HEK293T (cell line): ENCODE results near the gene TRIM28.
"Not testable (repeated sequence)": the region's sequence is repeated elsewhere in the genome, so short reads cannot be mapped to it uniquely, and the experiment has no call there.

ENCODE experiments used
- CTCF ChIA-PET: fragments of 350-600 bp; formaldehyde crosslinking; extraction: SDS; loops from one replicate; lab custom pipeline; 2021; ENCODE audit warnings: antibody characterized with exemption, inconsistent platforms; lab: Yijun Ruan, JAX
- POLR2A ChIA-PET: fragments of 350-600 bp; formaldehyde crosslinking; extraction: SDS; loops from one replicate; lab custom pipeline; 2020; ENCODE audit warnings: antibody characterized with exemption, inconsistent platforms; lab: Yijun Ruan, JAX
- DNase-seq: peaks from one replicate; pipeline ENCODE4 v3.0.0; 2012; ENCODE audit warnings: mixed read lengths; ENCODE audit errors: extremely low spot score
- ARNT ChIP-seq: fragments of 450-650 bp; IDR thresholded peaks from 2 replicates; pipeline ENCODE4 v1.6.1; 2017; ENCODE audit warnings: mild to moderate bottlenecking
- BHLHE40 ChIP-seq: fragments of 450-650 bp; IDR thresholded peaks from 2 replicates; pipeline ENCODE4 v1.6.1; 2016; ENCODE audit warnings: mild to moderate bottlenecking, moderate library complexity, borderline replicate concordance
- CTBP1 ChIP-seq: fragments of 450-650 bp; IDR thresholded peaks from 2 replicates; pipeline ENCODE4 v1.6.1; 2016; ENCODE audit warnings: borderline replicate concordance
- ELF4 ChIP-seq: fragments of 450-650 bp; IDR thresholded peaks from 2 replicates; pipeline ENCODE4 v1.6.1; 2017; ENCODE audit warnings: antibody characterized with exemption
- FOXA1 ChIP-seq: fragments of 450-650 bp; IDR thresholded peaks from 2 replicates; pipeline ENCODE4 v1.6.1; 2016; ENCODE audit warnings: mild to moderate bottlenecking
- FOXK2 ChIP-seq: fragments of 450-650 bp; IDR thresholded peaks from 2 replicates; pipeline ENCODE4 v1.6.1; 2016; ENCODE audit warnings: mild to moderate bottlenecking
- FOXM1 ChIP-seq: fragments of 450-650 bp; IDR thresholded peaks from 2 replicates; pipeline ENCODE4 v1.6.1; 2017; ENCODE audit warnings: mild to moderate bottlenecking, borderline replicate concordance
- HDGF ChIP-seq: fragments of 450-650 bp; IDR thresholded peaks from 2 replicates; pipeline ENCODE4 v1.6.1; 2017; ENCODE audit warnings: antibody characterized with exemption, borderline replicate concordance
- L3MBTL2 ChIP-seq: fragments of 450-650 bp; conservative IDR thresholded peaks from 2 replicates; pipeline ENCODE4 v1.6.1; 2016; ENCODE audit warnings: mild to moderate bottlenecking
- LEF1 ChIP-seq: fragments of 450-650 bp; IDR thresholded peaks from 2 replicates; pipeline ENCODE4 v1.6.1; 2017; ENCODE audit warnings: mild to moderate bottlenecking, borderline replicate concordance
- NFRKB ChIP-seq: fragments of 450-650 bp; IDR thresholded peaks from 2 replicates; pipeline ENCODE4 v1.6.1; 2016; ENCODE audit warnings: mild to moderate bottlenecking, moderate library complexity
- PKNOX1 ChIP-seq: fragments of 450-650 bp; IDR thresholded peaks from 2 replicates; pipeline ENCODE4 v1.6.1; 2016
- SP1 ChIP-seq: fragments of 450-650 bp; IDR thresholded peaks from 2 replicates; pipeline ENCODE4 v1.6.1; 2017
- SUZ12 ChIP-seq: fragments of 450-650 bp; IDR thresholded peaks from 2 replicates; pipeline ENCODE4 v1.6.1; 2016; ENCODE audit warnings: mild to moderate bottlenecking
- TARDBP ChIP-seq: fragments of 450-650 bp; IDR thresholded peaks from 2 replicates; pipeline ENCODE4 v1.6.1; 2016
- ZNF384 ChIP-seq: fragments of 450-650 bp; IDR thresholded peaks from 2 replicates; pipeline ENCODE4 v1.6.1; 2016

Gene TRIM28

GRCh38 chr19:58531034-58531840, 12.6 kb upstream of the TRIM28 start:
- POLR2A ChIA-PET = interaction anchor here (1.4 kb wide), 1 partner anchor 12 kb away, joined by 5 read pairs; the partner anchor contains the start of gene TRIM28
- CTCF ChIA-PET = no interaction called here
- DNase-seq = no peak
- no peak for TF ChIP-seq L3MBTL2
- no peak for TF ChIP-seq SP1
- no peak for TF ChIP-seq SUZ12
- TF ChIP-seq ARNT = no peak
- no peak for TF ChIP-seq CTBP1
- no peak for TF ChIP-seq BHLHE40
- no peak for TF ChIP-seq FOXK2
- TF ChIP-seq PKNOX1 = no peak
- TF ChIP-seq TARDBP = no peak
- no peak for TF ChIP-seq HDGF
- TF ChIP-seq LEF1 = no peak
- TF ChIP-seq FOXM1 = no peak
- TF ChIP-seq FOXA1 = no peak
- TF ChIP-seq ELF4 = no peak
- TF ChIP-seq NFRKB = no peak
- no peak for TF ChIP-seq ZNF384

DNA sequence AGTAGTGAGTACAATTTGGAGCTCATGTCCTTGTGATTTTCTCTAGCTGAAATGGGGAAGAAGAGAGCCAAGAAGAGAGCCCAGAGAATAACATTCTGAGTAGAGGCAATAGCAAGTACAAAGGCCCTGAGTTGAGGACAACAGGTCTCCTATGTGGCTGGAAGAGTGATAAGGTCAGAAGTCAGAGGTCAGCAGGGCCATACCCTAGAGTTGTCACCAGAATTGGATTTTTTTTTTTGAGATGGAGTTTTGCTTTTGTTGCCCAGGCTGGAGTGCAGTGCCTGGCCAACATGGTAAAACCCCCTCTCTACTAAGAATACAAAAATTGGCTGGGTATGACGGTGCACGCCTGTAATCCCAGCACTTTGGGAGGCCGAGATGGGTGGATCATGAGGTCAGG, 8.0 kb upstream of the TRIM28 start:
- CTCF ChIA-PET = no interaction called here
- TF ChIP-seq SP1 (no peak), L3MBTL2 (no peak), FOXA1 (no peak), NFRKB (no peak), PKNOX1 (no peak), ELF4 (no peak), LEF1 (no peak), ZNF384 (no peak), CTBP1 (no peak), ARNT (no peak), FOXM1 (no peak)
- POLR2A ChIA-PET = interaction anchor here (1.4 kb wide), 1 partner anchor 8 kb away, joined by 6 read pairs; the partner anchor contains the start of gene TRIM28
- DNase-seq = no peak

DNA sequence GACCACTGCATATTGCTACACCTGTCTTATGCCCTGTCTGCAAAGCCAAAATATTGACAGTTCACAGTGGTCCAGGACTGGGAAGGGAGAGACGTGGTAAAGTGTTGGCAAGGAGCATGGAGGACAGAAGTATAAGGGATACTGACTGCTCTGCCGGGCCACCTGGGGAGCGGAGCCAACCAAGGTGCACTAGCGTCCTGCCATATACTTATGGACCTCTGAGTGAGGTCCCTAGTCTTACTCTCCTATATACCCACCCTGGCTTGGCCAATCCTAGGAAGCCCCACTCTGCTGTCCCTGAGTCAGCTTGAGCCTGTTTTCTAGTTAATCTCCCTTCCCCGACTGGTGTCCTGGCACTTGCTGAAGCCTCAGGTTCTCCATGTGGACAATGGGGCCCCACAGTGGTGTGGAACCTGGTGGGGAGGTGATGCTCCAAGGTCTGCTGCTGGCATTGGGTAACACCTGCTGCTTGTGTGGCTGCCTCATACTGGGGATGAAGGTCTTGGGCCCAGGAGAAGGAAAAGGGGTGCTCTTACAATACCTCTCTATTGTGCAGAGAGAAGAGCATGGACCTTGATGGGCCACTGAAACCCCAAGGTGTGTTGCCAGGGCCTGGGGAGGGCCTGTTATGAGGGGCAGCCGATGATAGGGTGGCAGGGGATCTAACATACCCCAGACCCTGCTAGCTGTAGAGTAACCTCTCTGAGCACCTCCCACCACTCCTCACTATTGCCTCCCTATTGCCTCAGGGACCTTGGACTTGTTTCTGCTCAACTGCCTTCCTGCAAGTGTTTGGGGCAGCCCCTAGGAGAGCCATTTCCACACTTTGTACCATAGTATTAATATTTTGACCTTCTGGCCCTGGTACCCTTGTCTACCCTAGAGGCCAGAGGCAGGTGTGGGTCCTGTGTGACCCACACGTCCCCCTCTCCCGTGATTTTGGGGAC, 6.7 kb upstream of the TRIM28 start:
- no peak for DNase-seq
- ChIA-PET CTCF (no interaction called here), POLR2A (no interaction called here)
- TF ChIP-seq FOXK2 = no peak
- no peak for TF ChIP-seq FOXM1
- no peak for TF ChIP-seq PKNOX1
- no peak for TF ChIP-seq ARNT
- no peak for TF ChIP-seq FOXA1
- no peak for TF ChIP-seq TARDBP
- TF ChIP-seq L3MBTL2 = no peak

DNA sequence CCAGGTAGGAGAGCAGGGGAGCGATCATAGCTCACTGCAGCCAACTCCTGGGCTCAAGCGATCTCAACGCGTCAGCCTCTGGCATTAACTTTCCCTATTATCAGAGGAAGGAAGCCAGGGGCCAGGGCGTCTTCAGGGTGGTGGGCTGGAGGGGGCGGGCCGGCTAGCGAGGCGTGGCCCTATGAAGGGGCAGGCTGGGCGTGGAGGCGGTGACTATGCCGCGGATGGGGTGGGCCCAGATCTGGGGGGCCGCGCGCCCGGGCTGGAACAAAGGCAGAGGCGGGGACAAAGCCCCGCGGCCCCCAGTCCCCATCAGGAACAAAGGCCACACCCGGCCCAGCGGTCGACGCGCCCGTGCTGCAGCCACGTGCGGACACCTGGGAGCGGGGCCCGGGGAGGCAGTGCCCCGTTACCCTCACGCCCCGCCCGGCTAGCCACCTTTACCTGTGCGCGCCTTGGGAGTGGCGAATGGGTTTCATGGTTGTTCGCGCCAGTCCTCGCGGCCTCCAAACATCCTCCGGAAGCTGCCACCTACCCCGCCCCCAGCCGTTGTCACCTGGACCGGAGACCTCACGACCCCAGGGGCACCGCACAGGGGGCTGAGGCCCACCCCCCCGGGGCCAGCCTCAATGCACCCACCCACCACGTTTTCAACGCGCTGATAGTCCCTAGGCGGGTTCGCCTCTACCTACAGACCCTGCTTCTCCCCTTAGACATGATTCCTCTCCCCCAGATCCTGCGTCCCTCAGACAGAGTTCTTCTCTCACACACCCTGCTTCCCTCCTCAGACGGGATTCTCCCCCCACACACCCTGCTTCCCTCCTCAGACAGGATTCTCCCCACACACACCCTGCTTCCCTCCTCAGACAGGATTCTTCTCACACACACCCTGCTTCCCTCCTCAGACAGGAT, 5.4 kb upstream of the TRIM28 start:
- DNase-seq = no peak
- ChIA-PET POLR2A (no interaction called here), CTCF (no interaction called here)

GRCh38 chr19:58539169-58539559, 4.7 kb upstream of the TRIM28 start:
- POLR2A ChIA-PET, DNase-seq, CTCF ChIA-PET: not testable (repeated sequence)

More for the DNA sequence above, 5.4 kb upstream of the TRIM28 start:
- TF ChIP-seq SP1 = no peak
- TF ChIP-seq FOXA1 = no peak
- TF ChIP-seq HDGF = no peak
- no peak for TF ChIP-seq ELF4
- TF ChIP-seq ARNT = no peak
- TF ChIP-seq TARDBP = no peak
- TF ChIP-seq CTBP1 = no peak
- no peak for TF ChIP-seq ZNF384

DNA sequence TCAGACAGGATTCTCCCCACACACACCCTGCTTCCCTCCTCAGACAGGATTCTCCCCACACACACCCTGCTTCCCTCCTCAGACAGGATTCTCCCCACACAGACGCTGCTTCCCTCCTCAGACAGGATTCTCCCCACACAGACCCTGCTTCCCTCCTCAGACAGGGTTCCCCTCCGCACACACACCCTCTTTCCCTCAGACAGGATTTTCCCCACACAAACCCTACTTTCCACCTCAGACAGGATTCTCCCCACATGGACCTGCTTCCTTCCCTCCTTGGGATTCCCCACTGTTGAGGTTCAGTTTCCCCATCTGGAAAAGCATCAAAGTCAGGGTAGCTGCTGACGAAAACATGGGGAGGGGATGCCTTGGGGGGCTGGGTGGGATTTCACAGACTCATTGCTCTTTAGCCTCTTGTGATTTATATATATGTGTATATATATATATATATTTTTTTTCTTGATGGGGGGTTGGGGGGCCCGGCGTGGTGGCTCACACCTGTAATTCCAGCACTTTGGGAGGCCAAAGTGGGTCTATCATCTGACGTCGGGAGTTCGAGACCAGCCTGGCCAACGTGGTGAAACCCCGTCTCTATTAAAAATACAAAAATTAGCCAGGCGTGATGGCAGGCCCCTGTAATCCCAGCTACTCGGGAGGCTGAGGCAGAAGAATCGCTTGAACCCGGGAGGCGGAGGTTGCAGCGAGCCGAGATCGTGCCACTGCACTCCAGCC, 1.1 kb upstream of the TRIM28 start:
- CTCF ChIA-PET, DNase-seq: not testable (repeated sequence)
- POLR2A ChIA-PET = interaction anchor here (1.0 to 3.8 kb wide), 12 partner anchors 11 to 360 kb away, joined by 4 to 96 read pairs (median 8); partner anchors contain the start of genes CHMP2A, MZF1, UBE2M and ZBTB45
